HCT116 (cell line): ENCODE data around the gene PRM1.

Source experiments
- CBX3 ChIP-seq: IDR thresholded peaks from 2 replicates; pipeline ENCODE4 v1.6.1; 2012; ENCODE audit warnings: low read depth
- CEBPB ChIP-seq: IDR thresholded peaks from 2 replicates; pipeline ENCODE4 v1.6.1; 2012; ENCODE audit warnings: low read depth
- EZH2 ChIP-seq: fragments of 200-600 bp; sonication (generic); IDR thresholded peaks from 2 replicates; pipeline ENCODE4 v1.6.1; 2017; ENCODE audit warnings: antibody characterized with exemption, mixed run types
- EZH2phosphoT487 ChIP-seq: fragments of 200-600 bp; IDR thresholded peaks from 2 replicates; pipeline ENCODE4 v1.6.1; 2018; ENCODE audit warnings: antibody characterized with exemption, borderline replicate concordance
- POLR2A ChIP-seq: IDR thresholded peaks from 2 replicates; pipeline ENCODE4 v1.7.0; 2011; ENCODE audit warnings: borderline replicate concordance; ENCODE audit not compliant: insufficient read depth, insufficient read length; ENCODE audit errors: extremely low read depth
- POLR2AphosphoS5 ChIP-seq: IDR thresholded peaks from 2 replicates; pipeline ENCODE4 v1.6.1; 2011; ENCODE audit warnings: mild to moderate bottlenecking, low read depth, low read length, moderate library complexity
- RAD21 ChIP-seq: IDR thresholded peaks from 2 replicates; pipeline ENCODE4 v1.6.1; 2012; ENCODE audit warnings: low read depth, mild to moderate bottlenecking
- SP1 ChIP-seq: IDR thresholded peaks from 2 replicates; pipeline ENCODE4 v1.6.1; 2012; ENCODE audit warnings: low read depth
- YY1 ChIP-seq: IDR thresholded peaks from 2 replicates; pipeline ENCODE4 v1.6.1; 2011; ENCODE audit warnings: low read length, low read depth, moderate library complexity, mild to moderate bottlenecking; ENCODE audit not compliant: insufficient replicate concordance; ENCODE audit errors: extremely low read depth
- ZNF274 ChIP-seq: fragments of 200-500 bp; sonication (Bioruptor generic); IDR thresholded peaks from 2 replicates; pipeline ENCODE4 v1.6.1; 2014; ENCODE audit warnings: mild to moderate bottlenecking, low read depth, low read length, inconsistent platforms
- TF ChIP-seq, protein P1 (sequence below), 3 experiments: fragments of 200-600 bp in 1 of 3; sonication (generic) in 1 of 3; IDR thresholded peaks in 2 of 3; conservative IDR thresholded peaks in 1 of 3; 2 replicates each; pipeline ENCODE4 v1.5.1; 2012 to 2017; ENCODE audit warnings: low read depth in 2 of 3, low read length in 2 of 3, antibody characterized with exemption in 1 of 3, borderline replicate concordance in 1 of 3, control low read depth in 1 of 3, mild to moderate bottlenecking in 1 of 3, mixed read lengths in 1 of 3, mixed run types in 1 of 3, moderate library complexity in 1 of 3; ENCODE audit not compliant: insufficient read depth in 1 of 3
- TF ChIP-seq, protein P2 (sequence below): IDR thresholded peaks from 2 replicates; pipeline ENCODE4 v1.6.1; 2012; ENCODE audit warnings: low read depth
- TF ChIP-seq, protein P3 (sequence below): IDR thresholded peaks from 2 replicates; pipeline ENCODE4 v1.6.1; 2011; ENCODE audit warnings: mild to moderate bottlenecking, low read length, moderate library complexity; ENCODE audit not compliant: insufficient replicate concordance; ENCODE audit errors: extremely low read depth
- TF ChIP-seq, protein P4 (sequence below): IDR thresholded peaks from 2 replicates; pipeline ENCODE4 v1.6.1; 2012

DNA sequence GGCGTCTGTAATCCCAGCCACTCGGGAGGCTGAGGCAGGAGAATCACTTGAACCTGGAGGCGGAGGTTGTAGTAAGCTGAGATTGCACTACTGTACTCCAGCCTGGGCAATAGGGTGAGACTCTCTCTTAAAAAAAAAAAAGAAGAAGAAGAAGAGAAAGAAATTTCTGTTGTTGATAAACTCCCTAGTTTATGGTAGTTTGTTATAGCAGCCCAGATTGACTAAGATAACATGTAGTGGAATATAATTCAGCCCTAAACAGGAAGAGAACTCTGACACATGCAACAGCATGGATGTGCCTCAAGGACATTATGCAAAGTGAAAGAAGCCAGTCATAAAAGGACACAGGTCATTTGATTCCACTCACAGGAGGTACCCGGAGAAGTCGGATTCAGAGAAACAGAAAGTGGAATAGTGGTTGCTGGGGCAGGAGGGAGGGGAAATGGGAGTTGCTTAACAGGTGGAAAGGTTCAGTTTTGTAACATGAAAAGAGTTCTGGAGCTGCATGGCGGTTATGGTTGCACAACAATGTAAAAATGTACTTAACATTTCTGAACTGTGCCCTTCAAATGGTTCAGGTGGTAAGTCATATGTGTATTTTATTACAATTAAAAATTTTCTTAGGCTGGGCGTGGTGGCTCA, 26.0 kb upstream of the PRM1 start:
- TF ChIP-seq CBX3: no peak
- TF ChIP-seq, protein P1, sequence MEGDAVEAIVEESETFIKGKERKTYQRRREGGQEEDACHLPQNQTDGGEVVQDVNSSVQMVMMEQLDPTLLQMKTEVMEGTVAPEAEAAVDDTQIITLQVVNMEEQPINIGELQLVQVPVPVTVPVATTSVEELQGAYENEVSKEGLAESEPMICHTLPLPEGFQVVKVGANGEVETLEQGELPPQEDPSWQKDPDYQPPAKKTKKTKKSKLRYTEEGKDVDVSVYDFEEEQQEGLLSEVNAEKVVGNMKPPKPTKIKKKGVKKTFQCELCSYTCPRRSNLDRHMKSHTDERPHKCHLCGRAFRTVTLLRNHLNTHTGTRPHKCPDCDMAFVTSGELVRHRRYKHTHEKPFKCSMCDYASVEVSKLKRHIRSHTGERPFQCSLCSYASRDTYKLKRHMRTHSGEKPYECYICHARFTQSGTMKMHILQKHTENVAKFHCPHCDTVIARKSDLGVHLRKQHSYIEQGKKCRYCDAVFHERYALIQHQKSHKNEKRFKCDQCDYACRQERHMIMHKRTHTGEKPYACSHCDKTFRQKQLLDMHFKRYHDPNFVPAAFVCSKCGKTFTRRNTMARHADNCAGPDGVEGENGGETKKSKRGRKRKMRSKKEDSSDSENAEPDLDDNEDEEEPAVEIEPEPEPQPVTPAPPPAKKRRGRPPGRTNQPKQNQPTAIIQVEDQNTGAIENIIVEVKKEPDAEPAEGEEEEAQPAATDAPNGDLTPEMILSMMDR (IDR thresholded peaks at IDR 0.05 in 2 of 3, conservative IDR thresholded peaks at IDR 0.05 in 1 of 3; ENCODE audit: borderline replicate concordance in 1 of 3, insufficient read depth in 1 of 3, low read depth in 2 of 3, low read length in 2 of 3): no peak
- no peak for TF ChIP-seq POLR2A
- TF ChIP-seq POLR2AphosphoS5: no peak
- no peak for TF ChIP-seq EZH2
- no peak for TF ChIP-seq ZNF274
- no peak for TF ChIP-seq SP1
- TF ChIP-seq, protein P2, sequence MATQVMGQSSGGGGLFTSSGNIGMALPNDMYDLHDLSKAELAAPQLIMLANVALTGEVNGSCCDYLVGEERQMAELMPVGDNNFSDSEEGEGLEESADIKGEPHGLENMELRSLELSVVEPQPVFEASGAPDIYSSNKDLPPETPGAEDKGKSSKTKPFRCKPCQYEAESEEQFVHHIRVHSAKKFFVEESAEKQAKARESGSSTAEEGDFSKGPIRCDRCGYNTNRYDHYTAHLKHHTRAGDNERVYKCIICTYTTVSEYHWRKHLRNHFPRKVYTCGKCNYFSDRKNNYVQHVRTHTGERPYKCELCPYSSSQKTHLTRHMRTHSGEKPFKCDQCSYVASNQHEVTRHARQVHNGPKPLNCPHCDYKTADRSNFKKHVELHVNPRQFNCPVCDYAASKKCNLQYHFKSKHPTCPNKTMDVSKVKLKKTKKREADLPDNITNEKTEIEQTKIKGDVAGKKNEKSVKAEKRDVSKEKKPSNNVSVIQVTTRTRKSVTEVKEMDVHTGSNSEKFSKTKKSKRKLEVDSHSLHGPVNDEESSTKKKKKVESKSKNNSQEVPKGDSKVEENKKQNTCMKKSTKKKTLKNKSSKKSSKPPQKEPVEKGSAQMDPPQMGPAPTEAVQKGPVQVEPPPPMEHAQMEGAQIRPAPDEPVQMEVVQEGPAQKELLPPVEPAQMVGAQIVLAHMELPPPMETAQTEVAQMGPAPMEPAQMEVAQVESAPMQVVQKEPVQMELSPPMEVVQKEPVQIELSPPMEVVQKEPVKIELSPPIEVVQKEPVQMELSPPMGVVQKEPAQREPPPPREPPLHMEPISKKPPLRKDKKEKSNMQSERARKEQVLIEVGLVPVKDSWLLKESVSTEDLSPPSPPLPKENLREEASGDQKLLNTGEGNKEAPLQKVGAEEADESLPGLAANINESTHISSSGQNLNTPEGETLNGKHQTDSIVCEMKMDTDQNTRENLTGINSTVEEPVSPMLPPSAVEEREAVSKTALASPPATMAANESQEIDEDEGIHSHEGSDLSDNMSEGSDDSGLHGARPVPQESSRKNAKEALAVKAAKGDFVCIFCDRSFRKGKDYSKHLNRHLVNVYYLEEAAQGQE: no peak
- no peak for TF ChIP-seq RAD21
- TF ChIP-seq, protein P3, sequence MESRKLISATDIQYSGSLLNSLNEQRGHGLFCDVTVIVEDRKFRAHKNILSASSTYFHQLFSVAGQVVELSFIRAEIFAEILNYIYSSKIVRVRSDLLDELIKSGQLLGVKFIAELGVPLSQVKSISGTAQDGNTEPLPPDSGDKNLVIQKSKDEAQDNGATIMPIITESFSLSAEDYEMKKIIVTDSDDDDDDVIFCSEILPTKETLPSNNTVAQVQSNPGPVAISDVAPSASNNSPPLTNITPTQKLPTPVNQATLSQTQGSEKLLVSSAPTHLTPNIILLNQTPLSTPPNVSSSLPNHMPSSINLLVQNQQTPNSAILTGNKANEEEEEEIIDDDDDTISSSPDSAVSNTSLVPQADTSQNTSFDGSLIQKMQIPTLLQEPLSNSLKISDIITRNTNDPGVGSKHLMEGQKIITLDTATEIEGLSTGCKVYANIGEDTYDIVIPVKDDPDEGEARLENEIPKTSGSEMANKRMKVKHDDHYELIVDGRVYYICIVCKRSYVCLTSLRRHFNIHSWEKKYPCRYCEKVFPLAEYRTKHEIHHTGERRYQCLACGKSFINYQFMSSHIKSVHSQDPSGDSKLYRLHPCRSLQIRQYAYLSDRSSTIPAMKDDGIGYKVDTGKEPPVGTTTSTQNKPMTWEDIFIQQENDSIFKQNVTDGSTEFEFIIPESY: no peak
- TF ChIP-seq, protein P4, sequence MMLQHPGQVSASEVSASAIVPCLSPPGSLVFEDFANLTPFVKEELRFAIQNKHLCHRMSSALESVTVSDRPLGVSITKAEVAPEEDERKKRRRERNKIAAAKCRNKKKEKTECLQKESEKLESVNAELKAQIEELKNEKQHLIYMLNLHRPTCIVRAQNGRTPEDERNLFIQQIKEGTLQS: no peak
- no peak for TF ChIP-seq YY1
- TF ChIP-seq CEBPB: no peak
- TF ChIP-seq EZH2phosphoT487: no peak
